ENCODE measurements around the gene NEAT1. TPM values are rescaled to one million over a fixed set of nuclear protein-coding genes. Genes with fewer than 3 reads are reported as not detected.

Gene NEAT1
- total RNA-seq, 6 experiments from 2014 or later = 202 to 1,225 (median 767) TPM

- intact Hi-C loops (cut with DNase I) = no loop called here
These were observed 5.3 kb downstream of the NEAT1 start for GRCh38 chr11:65427691-65428577.

DNA sequence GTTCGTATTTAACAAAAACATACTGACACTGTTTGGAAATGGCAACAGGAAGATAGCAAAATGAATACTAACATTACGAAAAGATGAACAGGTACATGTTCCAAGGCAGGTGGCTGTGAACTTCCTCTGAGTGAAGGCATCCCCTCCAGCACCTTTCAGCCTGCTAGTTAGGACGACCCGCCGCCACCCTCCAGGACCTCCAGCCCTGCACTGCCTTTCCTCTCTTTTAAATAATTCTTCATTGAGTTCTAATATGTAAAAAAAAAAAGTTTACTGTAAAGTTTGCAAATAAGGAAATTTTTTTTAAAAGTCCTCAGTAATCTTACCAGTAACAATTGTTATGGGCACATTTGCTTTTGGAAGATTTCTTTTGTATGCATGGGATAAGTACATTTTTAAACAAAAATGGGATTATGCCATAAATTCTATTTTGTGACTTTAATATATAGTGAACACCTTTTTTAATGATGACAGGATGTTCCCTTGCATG, 6.0 kb downstream of the NEAT1 start:
- peak overlapping the region in 2 of 3 donors; percentile 1 to 68 for H3K4me3 ChIP-seq
- TF ChIP-seq POLR2A (IDR thresholded peaks at IDR 0.05) = no peak
- peak in 1 of 4 donors; percentile 4 for TF ChIP-seq CTCF (IDR thresholded peaks at IDR 0.05)
- DNase-seq (peak; percentile 61 to 69 (median 62)), ATAC-seq (peak; percentile 2 to 20 (median 4))
- no peaks in the 10 kb centered on the region for H3K9me3 ChIP-seq
- intact Hi-C loops (cut with DNase I) = no loop called here
- WGBS (ENCODE audit: insufficient coverage, low coverage, low lambda C conversion rate, missing lambda C conversion rate) = 4% methylated on average over 5 of the region's 5 CpGs
- peak overlapping the region; percentile 97 to 100 (median 100) for H3K27ac ChIP-seq
- H3K36me3 ChIP-seq = peaks cover 0 to 18% (median 8%) of the 10 kb centered on the region in 4 donors
- H3K4me1 ChIP-seq = peaks cover 0 to 16% (median 11%) of the 10 kb centered on the region in 4 donors
- no peaks in the 10 kb centered on the region for H3K27me3 ChIP-seq

More at GRCh38 chr11:65427691-65428577, 5.3 kb downstream of the NEAT1 start:
- TF ChIP-seq POLR2A (IDR thresholded peaks at IDR 0.05) (peak; percentile 75), CTCF (IDR thresholded peaks at IDR 0.05) (no peak)
- Histone ChIP-seq H3K4me3 (peak overlapping the region; percentile 68 to 87 (median 77)), H3K4me1 (peaks cover 0 to 11% (median 8%) of the 10 kb centered on the region in 4 donors), H3K9me3 (no peaks in the 10 kb centered on the region), H3K27me3 (no peaks in the 10 kb centered on the region), H3K36me3 (peaks cover 0 to 17% (median 8%) of the 10 kb centered on the region in 4 donors), H3K27ac (peak overlapping the region; percentile 97 to 100 (median 100))
- peak; percentile 4 to 30 (median 8) for ATAC-seq
- DNase-seq = peak; percentile 54 to 68 (median 62)
- 6% methylated on average over 11 of the region's 11 CpGs for WGBS (ENCODE audit: insufficient coverage, low coverage, low lambda C conversion rate, missing lambda C conversion rate)

GRCh38 chr11:65429068-65429681, 6.6 kb downstream of the NEAT1 start:
- intact Hi-C loops (cut with DNase I) = no loop called here

More at GRCh38 chr11:65429068-65429681, 6.6 kb downstream of the NEAT1 start:
- Histone ChIP-seq H3K36me3 (peaks cover 0 to 12% (median 8%) of the 10 kb centered on the region in 4 donors), H3K4me3 (peak overlapping the region in 2 of 3 donors; percentile 1 to 3), H3K27ac (peak overlapping the region; percentile 97 to 100 (median 100)), H3K27me3 (no peaks in the 10 kb centered on the region), H3K9me3 (no peaks in the 10 kb centered on the region), H3K4me1 (peaks cover 0 to 16% (median 11%) of the 10 kb centered on the region in 4 donors)
- TF ChIP-seq POLR2A (IDR thresholded peaks at IDR 0.05) (peak; percentile 24), CTCF (IDR thresholded peaks at IDR 0.05) (no peak)
- ATAC-seq (peak; percentile 1 to 5 (median 2)), DNase-seq (peak; percentile 28 to 61 (median 48))
- 4% methylated on average over 9 of the region's 9 CpGs for WGBS (ENCODE audit: insufficient coverage, low coverage, low lambda C conversion rate, missing lambda C conversion rate)
